PC-3 (cell line): ENCODE measurements around the gene CBX7. TPM values are rescaled to one million over a fixed set of nuclear protein-coding genes. Genes with fewer than 3 reads are reported as not detected.
"Not testable (repeated sequence)": the region's sequence is repeated elsewhere in the genome, so short reads cannot be mapped to it uniquely, and the experiment has no call there.

Experiments
- ATAC-seq: fragments of 200-7000 bp; cut with Tn5 transposase; 2 replicates; pipeline ENCODE4 v1.9.1; 2020; ENCODE audit warnings: mild to moderate bottlenecking, moderate library complexity
- BruUV-seq: library from RNA; stranded (reverse); fragments of 400-500 nt; replicated peaks from 2 replicates; lab custom pipeline; 2021; lab: Mats Ljungman, UMichigan
- CTCF ChIA-PET: fragments of 300-600 bp; sonication (Branson Sonifier 250); formaldehyde crosslinking; loops from one replicate; lab custom pipeline; 2022; ENCODE audit warnings: antibody characterized with exemption; lab: Charles Lee
- POLR2A ChIA-PET: fragments of 300-600 bp; sonication (Branson Sonifier 250); formaldehyde crosslinking; loops from one replicate; lab custom pipeline; 2022; ENCODE audit warnings: antibody characterized with exemption; ENCODE audit not compliant: unreplicated experiment; lab: Charles Lee
- DNase-seq: peaks from one replicate; pipeline ENCODE4 v3.0.0-alpha.2; 2015
- H2AFZ ChIP-seq: fragments of 300-600 bp; sonication (generic); 2 replicates; pipeline ENCODE4 v1.6.0; 2016; ENCODE audit warnings: antibody characterized with exemption, low read length
- H3F3A ChIP-seq: fragments of 300-600 bp; sonication (generic); one replicate; pipeline ENCODE4 v1.6.0; 2017; ENCODE audit warnings: antibody characterized with exemption, low read length, control low read depth, mild to moderate bottlenecking; ENCODE audit not compliant: unreplicated experiment
- H3K27ac ChIP-seq: fragments of 300-600 bp; sonication (generic); 2 replicates; pipeline ENCODE4 v1.5.1; 2016; ENCODE audit warnings: mild to moderate bottlenecking, low read length
- H3K27me3 ChIP-seq: fragments of 300-600 bp; sonication (generic); 2 replicates; pipeline ENCODE4 v1.6.1; 2016; ENCODE audit warnings: low read length, mixed read lengths
- H3K36me3 ChIP-seq: fragments of 300-600 bp; sonication (generic); 2 replicates; pipeline ENCODE4 v1.6.1; 2016; ENCODE audit warnings: low read depth, mixed run types, low read length, mixed read lengths
- H3K4me1 ChIP-seq: fragments of 300-600 bp; sonication (generic); 2 replicates; pipeline ENCODE4 v1.5.1; 2016; ENCODE audit warnings: low read length; ENCODE audit not compliant: insufficient read depth
- H3K4me2 ChIP-seq: fragments of 300-600 bp; sonication (generic); 2 replicates; pipeline ENCODE4 v1.6.0; 2016; ENCODE audit warnings: low read length
- H3K4me3 ChIP-seq: fragments of 300-600 bp; sonication (generic); 2 replicates; pipeline ENCODE4 v1.5.1; 2016; ENCODE audit warnings: mild to moderate bottlenecking, low read length, mixed read lengths
- H3K79me2 ChIP-seq: fragments of 300-600 bp; sonication (generic); 2 replicates; pipeline ENCODE4 v1.6.1; 2017; ENCODE audit warnings: low read length, mixed read lengths
- H3K9ac ChIP-seq: fragments of 300-600 bp; sonication (generic); 2 replicates; pipeline ENCODE4 v1.6.0; 2016; ENCODE audit warnings: mild to moderate bottlenecking, low read length
- H3K9me2 ChIP-seq: fragments of 300-600 bp; sonication (generic); replicated peaks from 2 replicates; pipeline ENCODE4 v1.6.1; 2016; ENCODE audit warnings: mixed run types, low read length, mixed read lengths
- H3K9me3 ChIP-seq: fragments of 300-600 bp; sonication (generic); 2 replicates; pipeline ENCODE4 v1.6.1; 2016; ENCODE audit warnings: low read length, mixed read lengths
- H4K20me1 ChIP-seq: fragments of 300-600 bp; sonication (generic); 2 replicates; pipeline ENCODE4 v1.6.1; 2016; ENCODE audit warnings: low read length, mixed read lengths
- EZH2 ChIP-seq: fragments of 300-600 bp; sonication (generic); IDR thresholded peaks from one replicate; pipeline ENCODE4 v1.6.1; 2017; ENCODE audit warnings: antibody characterized with exemption, mild to moderate bottlenecking, low read length; ENCODE audit not compliant: unreplicated experiment
- EZH2phosphoT487 ChIP-seq: fragments of 300-600 bp; sonication (generic); IDR thresholded peaks from 2 replicates; pipeline ENCODE4 v1.6.1; 2018; ENCODE audit warnings: mild to moderate bottlenecking, antibody characterized with exemption, low read length, borderline replicate concordance
- intact Hi-C: fragments of 100-400 bp; cut with micrococcal nuclease; formaldehyde crosslinking; loops from 2 replicates; pipeline ENCODE4 v1.9.0; 2023
- total RNA-seq: library from RNA; depleted of rRNA; stranded (reverse); fragments of >200 nt; gene quantifications from 2 replicates; pipeline ENCODE4 v1.2.3, GENCODE V29; 2014
- TF ChIP-seq, protein P1 (sequence below): fragments of 300-600 bp; sonication (generic); conservative IDR thresholded peaks from 2 replicates; pipeline ENCODE4 v1.5.1; 2017; ENCODE audit warnings: antibody characterized with exemption, low read depth, mild to moderate bottlenecking, low read length

The CBX7 gene
- total RNA-seq, 1 experiment from 2014 or later = 8.6 TPM

DNA sequence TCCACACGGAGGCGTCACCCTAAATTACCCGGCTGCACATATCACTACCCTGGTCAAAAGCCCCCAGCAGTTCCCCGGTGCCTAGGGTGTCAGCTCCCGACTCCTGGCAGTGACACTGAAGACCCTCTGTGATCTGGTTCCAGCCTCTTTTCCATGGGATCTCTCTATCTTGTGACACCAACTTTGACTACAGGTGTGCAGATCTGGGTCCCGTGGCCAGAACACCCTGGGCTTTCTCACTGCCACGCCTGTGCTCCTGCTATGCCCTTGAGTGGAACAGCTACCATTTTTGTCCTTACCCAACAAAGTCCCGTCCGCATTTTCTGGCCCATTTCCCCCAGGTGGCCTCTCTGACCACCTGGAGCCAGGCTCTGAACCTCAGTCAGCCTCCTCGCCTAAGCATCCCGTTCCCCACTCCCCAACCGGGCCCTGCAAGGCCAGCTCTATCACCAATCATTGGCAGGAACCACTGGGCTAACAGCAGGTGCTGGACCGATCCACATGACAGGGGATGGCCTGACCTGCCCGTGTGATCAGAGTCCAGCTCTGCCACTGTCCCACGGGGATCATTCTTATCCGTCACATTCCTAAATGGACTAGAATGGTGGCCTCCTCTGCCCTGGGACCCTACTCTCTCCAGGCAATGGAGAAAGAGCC is 20.7 kb upstream of the CBX7 start:
- DNase-seq (no peak), ATAC-seq (no peak)
- intact Hi-C loops = no loop called here
- no peaks in the 10 kb centered on the region for H3F3A ChIP-seq
- H3K4me2 ChIP-seq = no peak overlapping the region
- H3K36me3 ChIP-seq = no peaks in the 10 kb centered on the region
- no peak overlapping the region for H2AFZ ChIP-seq
- TF ChIP-seq EZH2 (no peak), EZH2phosphoT487 (no peak)
- TF ChIP-seq, protein P1, sequence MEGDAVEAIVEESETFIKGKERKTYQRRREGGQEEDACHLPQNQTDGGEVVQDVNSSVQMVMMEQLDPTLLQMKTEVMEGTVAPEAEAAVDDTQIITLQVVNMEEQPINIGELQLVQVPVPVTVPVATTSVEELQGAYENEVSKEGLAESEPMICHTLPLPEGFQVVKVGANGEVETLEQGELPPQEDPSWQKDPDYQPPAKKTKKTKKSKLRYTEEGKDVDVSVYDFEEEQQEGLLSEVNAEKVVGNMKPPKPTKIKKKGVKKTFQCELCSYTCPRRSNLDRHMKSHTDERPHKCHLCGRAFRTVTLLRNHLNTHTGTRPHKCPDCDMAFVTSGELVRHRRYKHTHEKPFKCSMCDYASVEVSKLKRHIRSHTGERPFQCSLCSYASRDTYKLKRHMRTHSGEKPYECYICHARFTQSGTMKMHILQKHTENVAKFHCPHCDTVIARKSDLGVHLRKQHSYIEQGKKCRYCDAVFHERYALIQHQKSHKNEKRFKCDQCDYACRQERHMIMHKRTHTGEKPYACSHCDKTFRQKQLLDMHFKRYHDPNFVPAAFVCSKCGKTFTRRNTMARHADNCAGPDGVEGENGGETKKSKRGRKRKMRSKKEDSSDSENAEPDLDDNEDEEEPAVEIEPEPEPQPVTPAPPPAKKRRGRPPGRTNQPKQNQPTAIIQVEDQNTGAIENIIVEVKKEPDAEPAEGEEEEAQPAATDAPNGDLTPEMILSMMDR = no peak
- ChIA-PET POLR2A (no interaction called here), CTCF (no interaction called here)
- no peaks in the 10 kb centered on the region for H3K79me2 ChIP-seq
- no peak overlapping the region for H3K4me3 ChIP-seq
- H3K27ac ChIP-seq = no peak overlapping the region
- H4K20me1 ChIP-seq = no peaks in the 10 kb centered on the region
- H3K9ac ChIP-seq = no peak overlapping the region
- no TSS peak for BruUV-seq
- H3K9me2 ChIP-seq = no peaks in the 10 kb centered on the region
- H3K9me3 ChIP-seq = no peaks in the 10 kb centered on the region
- H3K4me1 ChIP-seq = peaks cover 53% of the 10 kb centered on the region
- H3K27me3 ChIP-seq = no peaks in the 10 kb centered on the region

DNA sequence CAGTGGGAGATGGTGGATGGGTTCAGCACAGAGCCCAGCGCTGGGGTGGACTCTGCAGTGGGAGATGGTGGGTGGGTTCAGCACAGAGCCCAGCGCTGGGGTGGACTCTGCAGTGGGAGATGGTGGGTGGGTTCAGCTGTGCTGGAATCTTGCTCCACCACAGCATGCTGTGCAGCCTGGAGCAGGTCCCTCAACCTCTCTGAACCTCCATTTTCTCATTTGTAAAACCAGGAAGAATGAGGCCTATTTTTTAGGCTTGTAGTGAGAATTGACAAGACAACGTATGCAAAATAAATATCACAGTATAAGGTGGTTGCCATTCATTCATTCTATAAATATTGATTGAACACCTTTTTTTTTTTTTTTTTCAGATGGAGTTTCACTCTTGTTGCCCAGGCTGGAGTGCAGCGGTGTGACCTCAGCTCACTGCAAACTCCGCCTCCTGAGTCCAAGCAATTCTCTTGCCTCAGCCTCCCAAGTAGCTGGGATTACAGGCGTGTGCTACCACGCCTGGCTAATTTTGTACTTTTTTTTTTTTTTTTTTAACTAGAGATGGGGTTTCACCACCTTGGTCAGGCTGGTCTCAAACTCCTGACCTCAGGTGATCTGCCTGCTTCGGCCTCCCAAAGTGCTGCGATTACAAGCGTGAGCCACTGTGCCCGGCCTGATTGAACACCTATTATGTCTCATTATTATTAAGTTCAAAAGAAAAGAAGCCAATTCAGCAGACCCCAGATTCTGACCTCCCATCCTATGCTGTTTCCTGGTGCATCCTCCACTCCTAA is 20.0 kb upstream of the CBX7 start:
- CTCF ChIA-PET = interaction anchor here (0.7 kb wide), 1 partner anchor 110 kb away, joined by 3 read pairs; no protein-coding TSS in a partner anchor
- H3K4me3 ChIP-seq, BruUV-seq, H3K27ac ChIP-seq, DNase-seq, H4K20me1 ChIP-seq, intact Hi-C loops, H3K4me2 ChIP-seq, H3K9me3 ChIP-seq, H3F3A ChIP-seq, H3K9me2 ChIP-seq, H3K79me2 ChIP-seq, ATAC-seq, H2AFZ ChIP-seq, H3K27me3 ChIP-seq, H3K36me3 ChIP-seq, POLR2A ChIA-PET, H3K9ac ChIP-seq: not testable (repeated sequence)
- peaks cover 46% of the 10 kb centered on the region for H3K4me1 ChIP-seq

DNA sequence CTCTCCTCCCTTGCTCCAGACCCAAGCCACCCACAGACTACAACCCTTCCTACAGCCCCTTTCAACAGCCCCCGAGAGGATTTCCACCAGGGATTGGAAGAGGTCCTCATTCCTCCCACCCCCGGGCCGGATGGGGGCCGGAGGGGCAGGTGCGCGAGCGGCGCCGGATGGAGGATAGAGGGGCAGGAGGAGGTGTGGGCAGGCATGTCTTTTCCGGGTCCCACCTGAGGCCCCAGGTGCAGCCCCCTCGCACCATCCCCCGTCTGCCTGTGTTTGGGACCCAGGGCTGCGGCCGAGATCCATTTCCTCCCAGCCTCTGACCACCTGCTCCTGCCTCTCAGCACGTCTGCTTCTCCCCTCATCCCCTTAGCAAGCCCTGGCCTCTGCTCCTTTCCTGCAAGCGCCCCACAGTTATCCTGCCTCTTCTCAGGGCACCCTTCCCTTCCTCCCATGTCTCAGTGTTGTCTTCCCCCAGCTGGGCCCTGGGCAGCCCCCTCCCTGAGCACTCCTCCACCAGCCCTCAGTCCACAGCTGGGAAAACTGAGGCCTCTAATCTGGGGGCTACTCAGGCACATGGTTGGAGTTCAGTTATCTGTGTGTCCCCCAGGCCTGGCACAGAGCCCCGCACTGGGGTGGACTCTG is 19.3 kb upstream of the CBX7 start:
- ATAC-seq (no peak), DNase-seq (no peak)
- Histone ChIP-seq H3K36me3 (no peaks in the 10 kb centered on the region), H3K4me3 (no peak overlapping the region), H3K9me3 (no peaks in the 10 kb centered on the region), H3K9me2 (no peaks in the 10 kb centered on the region), H2AFZ (no peak overlapping the region), H3K4me2 (no peak overlapping the region), H3F3A (no peaks in the 10 kb centered on the region), H4K20me1 (no peaks in the 10 kb centered on the region), H3K4me1 (peaks cover 39% of the 10 kb centered on the region), H3K27ac (no peak overlapping the region), H3K9ac (no peak overlapping the region), H3K27me3 (no peaks in the 10 kb centered on the region), H3K79me2 (no peaks in the 10 kb centered on the region)
- BruUV-seq = no TSS peak
- POLR2A ChIA-PET = interaction anchor here (1.0 kb wide), 1 partner anchor 43 kb away, joined by 4 read pairs; no protein-coding TSS in a partner anchor
- CTCF ChIA-PET = interaction anchor here (0.6 to 1.0 kb wide), 5 partner anchors 34 to 145 kb away, joined by 4 to 9 read pairs (median 5); no protein-coding TSS in a partner anchor
- intact Hi-C loops = loop anchor here (2.0 kb wide), 2 partner anchors 73 to 145 kb away; partner anchors contain the start of gene PDGFB
- TF ChIP-seq EZH2phosphoT487 (no peak), EZH2 (no peak)
- TF ChIP-seq, protein P1 = no peak
